ENCODE results near the gene TRPV6.

DNA sequence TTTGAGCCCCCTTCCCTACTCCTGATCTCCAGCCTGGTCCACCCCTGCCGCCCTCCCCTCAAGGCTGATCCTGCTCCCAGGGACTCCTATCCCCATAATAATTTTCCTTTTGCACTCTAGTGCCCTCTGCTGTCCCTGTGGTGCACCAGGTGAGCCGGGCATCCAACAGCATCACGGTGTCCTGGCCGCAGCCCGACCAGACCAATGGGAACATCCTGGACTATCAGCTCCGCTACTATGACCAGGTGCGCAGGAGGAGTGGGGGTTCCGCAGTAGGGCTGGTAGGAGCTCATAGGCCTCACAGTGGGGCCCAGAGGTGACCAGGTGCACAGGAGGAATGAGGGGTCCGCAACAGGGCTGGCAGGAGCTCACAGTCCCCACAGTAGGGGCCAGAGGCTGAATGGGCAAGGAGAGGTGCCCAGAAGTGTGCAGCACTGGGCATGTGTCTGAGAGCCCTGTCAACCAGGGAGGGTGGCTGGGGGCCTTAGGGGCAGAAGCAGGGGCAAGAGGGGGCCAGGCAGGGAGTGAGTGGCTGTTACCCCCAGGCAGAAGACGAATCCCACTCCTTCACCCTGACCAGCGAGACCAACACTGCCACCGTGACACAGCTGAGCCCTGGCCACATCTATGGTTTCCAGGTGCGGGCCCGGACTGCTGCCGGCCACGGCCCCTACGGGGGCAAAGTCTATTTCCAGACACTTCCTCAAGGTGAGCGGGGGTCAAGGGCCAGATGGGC is 19.0 kb downstream of the TRPV6 start:
- TF ChIP-seq, protein P1, sequence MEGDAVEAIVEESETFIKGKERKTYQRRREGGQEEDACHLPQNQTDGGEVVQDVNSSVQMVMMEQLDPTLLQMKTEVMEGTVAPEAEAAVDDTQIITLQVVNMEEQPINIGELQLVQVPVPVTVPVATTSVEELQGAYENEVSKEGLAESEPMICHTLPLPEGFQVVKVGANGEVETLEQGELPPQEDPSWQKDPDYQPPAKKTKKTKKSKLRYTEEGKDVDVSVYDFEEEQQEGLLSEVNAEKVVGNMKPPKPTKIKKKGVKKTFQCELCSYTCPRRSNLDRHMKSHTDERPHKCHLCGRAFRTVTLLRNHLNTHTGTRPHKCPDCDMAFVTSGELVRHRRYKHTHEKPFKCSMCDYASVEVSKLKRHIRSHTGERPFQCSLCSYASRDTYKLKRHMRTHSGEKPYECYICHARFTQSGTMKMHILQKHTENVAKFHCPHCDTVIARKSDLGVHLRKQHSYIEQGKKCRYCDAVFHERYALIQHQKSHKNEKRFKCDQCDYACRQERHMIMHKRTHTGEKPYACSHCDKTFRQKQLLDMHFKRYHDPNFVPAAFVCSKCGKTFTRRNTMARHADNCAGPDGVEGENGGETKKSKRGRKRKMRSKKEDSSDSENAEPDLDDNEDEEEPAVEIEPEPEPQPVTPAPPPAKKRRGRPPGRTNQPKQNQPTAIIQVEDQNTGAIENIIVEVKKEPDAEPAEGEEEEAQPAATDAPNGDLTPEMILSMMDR (IDR thresholded peaks at IDR 0.05): peak; percentile 93
- TF ChIP-seq ZFX (IDR thresholded peaks at IDR 0.05; ENCODE audit: borderline replicate concordance): no peak
